Measurements from ENCODE around the gene TUBGCP2. TPM values are rescaled to one million over a fixed set of nuclear protein-coding genes. Genes with fewer than 3 reads are reported as not detected.

The TUBGCP2 gene
- total and polyA plus RNA-seq, 2 of the 13 experiments (the other 11 are each of a cell fraction or from before 2014, with no cell fraction given), result 21.3 to 34.5 TPM

DNA sequence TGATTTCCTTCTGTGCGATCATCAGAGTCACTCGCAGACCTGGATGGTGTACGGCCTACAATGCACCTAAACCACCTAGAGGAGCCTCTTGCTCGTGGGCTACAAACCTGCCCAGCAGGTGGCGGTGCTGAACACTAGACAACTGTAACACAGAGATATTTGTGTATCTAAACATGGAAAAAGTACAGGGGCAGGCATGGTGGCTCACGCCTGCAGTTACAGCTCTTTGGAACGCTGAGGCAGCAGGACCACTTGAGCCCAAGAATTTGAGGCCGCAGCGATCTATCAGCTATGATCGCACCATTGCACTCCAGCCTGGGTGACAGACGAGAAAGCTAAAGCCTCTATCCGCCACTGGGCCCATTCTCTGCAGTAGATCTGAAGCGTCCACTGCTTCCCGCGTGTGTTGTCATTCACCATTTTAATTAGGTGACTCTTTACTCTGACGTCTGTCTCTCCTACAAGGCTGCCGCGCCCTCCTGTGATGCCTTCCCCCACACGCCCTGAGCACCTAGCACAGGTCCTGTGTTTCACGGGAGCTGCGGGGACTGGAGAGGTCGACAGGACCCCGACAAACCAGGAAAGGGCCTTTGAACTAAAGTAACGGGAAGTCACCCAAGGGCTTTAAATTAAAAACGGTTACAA lies 774 bp downstream of the TUBGCP2 start (continued):
- TF ChIP-seq, protein P1, sequence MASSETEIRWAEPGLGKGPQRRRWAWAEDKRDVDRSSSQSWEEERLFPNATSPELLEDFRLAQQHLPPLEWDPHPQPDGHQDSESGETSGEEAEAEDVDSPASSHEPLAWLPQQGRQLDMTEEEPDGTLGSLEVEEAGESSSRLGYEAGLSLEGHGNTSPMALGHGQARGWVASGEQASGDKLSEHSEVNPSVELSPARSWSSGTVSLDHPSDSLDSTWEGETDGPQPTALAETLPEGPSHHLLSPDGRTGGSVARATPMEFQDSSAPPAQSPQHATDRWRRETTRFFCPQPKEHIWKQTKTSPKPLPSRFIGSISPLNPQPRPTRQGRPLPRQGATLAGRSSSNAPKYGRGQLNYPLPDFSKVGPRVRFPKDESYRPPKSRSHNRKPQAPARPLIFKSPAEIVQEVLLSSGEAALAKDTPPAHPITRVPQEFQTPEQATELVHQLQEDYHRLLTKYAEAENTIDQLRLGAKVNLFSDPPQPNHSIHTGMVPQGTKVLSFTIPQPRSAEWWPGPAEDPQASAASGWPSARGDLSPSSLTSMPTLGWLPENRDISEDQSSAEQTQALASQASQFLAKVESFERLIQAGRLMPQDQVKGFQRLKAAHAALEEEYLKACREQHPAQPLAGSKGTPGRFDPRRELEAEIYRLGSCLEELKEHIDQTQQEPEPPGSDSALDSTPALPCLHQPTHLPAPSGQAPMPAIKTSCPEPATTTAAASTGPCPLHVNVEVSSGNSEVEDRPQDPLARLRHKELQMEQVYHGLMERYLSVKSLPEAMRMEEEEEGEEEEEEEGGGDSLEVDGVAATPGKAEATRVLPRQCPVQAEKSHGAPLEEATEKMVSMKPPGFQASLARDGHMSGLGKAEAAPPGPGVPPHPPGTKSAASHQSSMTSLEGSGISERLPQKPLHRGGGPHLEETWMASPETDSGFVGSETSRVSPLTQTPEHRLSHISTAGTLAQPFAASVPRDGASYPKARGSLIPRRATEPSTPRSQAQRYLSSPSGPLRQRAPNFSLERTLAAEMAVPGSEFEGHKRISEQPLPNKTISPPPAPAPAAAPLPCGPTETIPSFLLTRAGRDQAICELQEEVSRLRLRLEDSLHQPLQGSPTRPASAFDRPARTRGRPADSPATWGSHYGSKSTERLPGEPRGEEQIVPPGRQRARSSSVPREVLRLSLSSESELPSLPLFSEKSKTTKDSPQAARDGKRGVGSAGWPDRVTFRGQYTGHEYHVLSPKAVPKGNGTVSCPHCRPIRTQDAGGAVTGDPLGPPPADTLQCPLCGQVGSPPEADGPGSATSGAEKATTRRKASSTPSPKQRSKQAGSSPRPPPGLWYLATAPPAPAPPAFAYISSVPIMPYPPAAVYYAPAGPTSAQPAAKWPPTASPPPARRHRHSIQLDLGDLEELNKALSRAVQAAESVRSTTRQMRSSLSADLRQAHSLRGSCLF (CRISPR knock-in tag; IDR thresholded peaks at IDR 0.05; ENCODE audit: borderline replicate concordance), result no peak
- TF ChIP-seq ZNF382 (CRISPR knock-in tag; IDR thresholded peaks at IDR 0.05; ENCODE audit: borderline replicate concordance) (no peak), ZNF660 (CRISPR knock-in tag; IDR thresholded peaks at IDR 0.05; ENCODE audit: borderline replicate concordance, low read depth) (no peak), RFXAP (CRISPR knock-in tag; IDR thresholded peaks at IDR 0.05; ENCODE audit: borderline replicate concordance) (0 out of 2 replicates have a peak, but pooled peaks have one; percentile 35), SAP130 (CRISPR knock-in tag; IDR thresholded peaks at IDR 0.05; ENCODE audit: low read depth) (peak; percentile 71), ZNF713 (CRISPR knock-in tag; IDR thresholded peaks at IDR 0.05) (no peak), ZNF589 (CRISPR knock-in tag; conservative IDR thresholded peaks at IDR 0.05) (no peak), ARNT (IDR thresholded peaks at IDR 0.05) (no peak), ZNF772 (CRISPR knock-in tag; IDR thresholded peaks at IDR 0.05) (no peak), NFIB (CRISPR knock-in tag; IDR thresholded peaks at IDR 0.05; ENCODE audit: borderline replicate concordance) (no peak), ZBTB1 (CRISPR knock-in tag; IDR thresholded peaks at IDR 0.05; ENCODE audit: borderline replicate concordance) (no peak), ZNF101 (CRISPR knock-in tag; IDR thresholded peaks at IDR 0.05; ENCODE audit: borderline replicate concordance, low read depth) (no peak)
- TF ChIP-seq, protein P2, sequence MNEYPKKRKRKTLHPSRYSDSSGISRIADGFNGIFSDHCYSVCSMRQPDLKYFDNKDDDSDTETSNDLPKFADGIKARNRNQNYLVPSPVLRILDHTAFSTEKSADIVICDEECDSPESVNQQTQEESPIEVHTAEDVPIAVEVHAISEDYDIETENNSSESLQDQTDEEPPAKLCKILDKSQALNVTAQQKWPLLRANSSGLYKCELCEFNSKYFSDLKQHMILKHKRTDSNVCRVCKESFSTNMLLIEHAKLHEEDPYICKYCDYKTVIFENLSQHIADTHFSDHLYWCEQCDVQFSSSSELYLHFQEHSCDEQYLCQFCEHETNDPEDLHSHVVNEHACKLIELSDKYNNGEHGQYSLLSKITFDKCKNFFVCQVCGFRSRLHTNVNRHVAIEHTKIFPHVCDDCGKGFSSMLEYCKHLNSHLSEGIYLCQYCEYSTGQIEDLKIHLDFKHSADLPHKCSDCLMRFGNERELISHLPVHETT (CRISPR knock-in tag; conservative IDR thresholded peaks at IDR 0.05), result no peak
- TF ChIP-seq, protein P3, sequence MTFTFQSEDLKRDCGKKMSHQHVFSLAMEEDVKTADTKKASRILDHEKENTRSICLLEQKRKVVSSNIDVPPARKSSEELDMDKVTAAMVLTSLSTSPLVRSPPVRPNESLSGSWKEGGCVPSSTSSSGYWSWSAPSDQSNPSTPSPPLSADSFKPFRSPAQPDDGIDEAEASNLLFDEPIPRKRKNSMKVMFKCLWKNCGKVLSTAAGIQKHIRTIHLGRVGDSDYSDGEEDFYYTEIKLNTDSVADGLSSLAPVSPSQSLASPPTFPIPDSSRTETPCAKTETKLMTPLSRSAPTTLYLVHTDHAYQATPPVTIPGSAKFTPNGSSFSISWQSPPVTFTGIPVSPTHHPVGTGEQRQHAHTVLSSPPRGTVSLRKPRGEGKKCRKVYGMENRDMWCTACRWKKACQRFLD (CRISPR knock-in tag; IDR thresholded peaks at IDR 0.05; ENCODE audit: borderline replicate concordance), result peak; percentile 31; the same call in 1 of the 2 replicates
- TF ChIP-seq, protein P4, sequence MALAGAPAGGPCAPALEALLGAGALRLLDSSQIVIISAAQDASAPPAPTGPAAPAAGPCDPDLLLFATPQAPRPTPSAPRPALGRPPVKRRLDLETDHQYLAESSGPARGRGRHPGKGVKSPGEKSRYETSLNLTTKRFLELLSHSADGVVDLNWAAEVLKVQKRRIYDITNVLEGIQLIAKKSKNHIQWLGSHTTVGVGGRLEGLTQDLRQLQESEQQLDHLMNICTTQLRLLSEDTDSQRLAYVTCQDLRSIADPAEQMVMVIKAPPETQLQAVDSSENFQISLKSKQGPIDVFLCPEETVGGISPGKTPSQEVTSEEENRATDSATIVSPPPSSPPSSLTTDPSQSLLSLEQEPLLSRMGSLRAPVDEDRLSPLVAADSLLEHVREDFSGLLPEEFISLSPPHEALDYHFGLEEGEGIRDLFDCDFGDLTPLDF (CRISPR knock-in tag; IDR thresholded peaks at IDR 0.05), result 0 out of 2 replicates have a peak, but pooled peaks have one; percentile 45
- TF ChIP-seq, protein P5, sequence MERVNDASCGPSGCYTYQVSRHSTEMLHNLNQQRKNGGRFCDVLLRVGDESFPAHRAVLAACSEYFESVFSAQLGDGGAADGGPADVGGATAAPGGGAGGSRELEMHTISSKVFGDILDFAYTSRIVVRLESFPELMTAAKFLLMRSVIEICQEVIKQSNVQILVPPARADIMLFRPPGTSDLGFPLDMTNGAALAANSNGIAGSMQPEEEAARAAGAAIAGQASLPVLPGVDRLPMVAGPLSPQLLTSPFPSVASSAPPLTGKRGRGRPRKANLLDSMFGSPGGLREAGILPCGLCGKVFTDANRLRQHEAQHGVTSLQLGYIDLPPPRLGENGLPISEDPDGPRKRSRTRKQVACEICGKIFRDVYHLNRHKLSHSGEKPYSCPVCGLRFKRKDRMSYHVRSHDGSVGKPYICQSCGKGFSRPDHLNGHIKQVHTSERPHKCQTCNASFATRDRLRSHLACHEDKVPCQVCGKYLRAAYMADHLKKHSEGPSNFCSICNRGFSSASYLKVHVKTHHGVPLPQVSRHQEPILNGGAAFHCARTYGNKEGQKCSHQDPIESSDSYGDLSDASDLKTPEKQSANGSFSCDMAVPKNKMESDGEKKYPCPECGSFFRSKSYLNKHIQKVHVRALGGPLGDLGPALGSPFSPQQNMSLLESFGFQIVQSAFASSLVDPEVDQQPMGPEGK (CRISPR knock-in tag; IDR thresholded peaks at IDR 0.05), result 0 out of 2 replicates have a peak, but pooled peaks have one; percentile 26
